NCI-H2227 treated with DMSO at 0.1 percent for 48 hours (cell line): Measurements from ENCODE around the gene ACOT6.
"Not testable (repeated sequence)": the region's sequence is repeated elsewhere in the genome, so short reads cannot be mapped to it uniquely, and the experiment has no call there.

ENCODE experiments used
- DNase-seq: peaks from one replicate; lab custom pipeline; 2025; lab: John Stamatoyannopoulos, UW

ACOT6 gene

DNA sequence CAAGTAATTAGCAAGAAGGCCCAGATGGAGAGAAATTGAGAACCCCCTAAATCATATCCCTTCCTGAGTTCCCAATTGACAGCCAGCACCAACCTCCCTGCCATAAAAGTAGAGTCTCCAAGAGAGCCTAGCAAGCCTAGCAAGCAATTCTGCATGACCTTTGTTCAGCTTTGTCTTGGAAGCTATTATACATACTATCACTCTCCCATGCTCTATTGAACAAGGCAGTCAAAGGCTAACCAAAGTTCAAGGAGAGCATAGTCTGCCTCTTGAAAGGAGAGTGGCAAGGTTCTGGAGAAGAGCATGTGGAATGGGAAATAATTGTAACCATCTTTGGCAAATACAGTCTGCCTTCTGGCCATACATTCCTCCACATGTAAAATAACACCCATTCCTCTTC lies 12.8 kb upstream of the ACOT6 start:
- no peak for DNase-seq

DNA sequence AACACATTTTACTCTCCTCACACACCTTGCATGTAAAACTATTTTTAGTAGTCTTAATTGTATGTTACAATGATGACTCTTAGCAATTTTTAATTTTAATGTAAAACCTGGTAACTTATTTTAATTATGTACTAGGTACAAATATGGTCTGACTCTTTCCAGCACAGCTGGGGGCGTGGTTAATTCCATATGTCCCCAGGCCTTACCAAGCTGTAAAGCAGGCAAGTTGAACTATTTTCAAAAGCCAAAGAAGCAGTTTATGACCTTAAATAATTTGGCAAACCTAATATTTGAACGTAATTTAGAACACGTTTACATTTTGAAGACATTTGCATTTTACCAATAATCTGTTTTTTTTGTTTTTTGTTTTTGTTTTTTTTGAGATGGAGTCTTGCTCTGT lies 9.3 kb upstream of the ACOT6 start:
- no peak for DNase-seq

DNA sequence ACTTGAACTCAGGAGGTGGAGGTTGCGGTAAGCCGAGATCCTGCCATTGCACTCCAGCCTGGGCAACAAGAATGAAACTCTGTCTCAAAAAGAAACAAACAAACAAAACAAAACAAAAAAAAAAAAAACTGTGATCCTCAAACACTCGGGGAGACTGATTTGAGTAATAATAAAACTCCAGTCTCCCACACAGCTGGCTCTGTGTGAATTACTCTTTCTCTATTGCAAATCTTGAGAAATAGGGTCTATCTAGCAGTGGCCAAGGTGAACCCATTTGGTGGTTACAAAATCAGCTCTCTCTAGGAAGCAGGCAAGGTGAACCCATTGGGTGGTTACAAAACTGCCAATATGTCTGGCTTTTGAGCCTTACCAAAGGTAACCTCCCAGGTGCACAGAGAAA lies 6.0 kb upstream of the ACOT6 start:
- no peak for DNase-seq

DNA sequence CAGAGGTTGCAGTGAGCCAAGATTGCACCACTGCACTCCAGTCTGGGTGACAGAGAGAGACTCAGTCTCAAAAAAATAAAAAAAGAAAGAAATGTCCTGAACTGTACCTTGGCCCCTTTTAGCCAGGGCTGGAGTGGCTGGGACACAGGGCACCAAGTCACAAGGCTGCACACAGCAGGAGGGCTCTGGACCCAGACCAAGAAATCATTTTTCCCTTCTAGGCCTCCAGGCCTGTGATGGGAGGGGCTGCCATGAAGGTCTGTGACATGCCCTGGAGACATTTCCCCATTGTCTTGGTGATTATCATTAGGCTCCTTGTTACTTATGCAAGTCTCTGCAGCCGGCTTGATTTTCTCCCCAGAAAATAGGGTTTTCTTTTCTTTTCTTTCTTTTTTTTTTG lies 5.1 kb upstream of the ACOT6 start:
- no peak for DNase-seq

DNA sequence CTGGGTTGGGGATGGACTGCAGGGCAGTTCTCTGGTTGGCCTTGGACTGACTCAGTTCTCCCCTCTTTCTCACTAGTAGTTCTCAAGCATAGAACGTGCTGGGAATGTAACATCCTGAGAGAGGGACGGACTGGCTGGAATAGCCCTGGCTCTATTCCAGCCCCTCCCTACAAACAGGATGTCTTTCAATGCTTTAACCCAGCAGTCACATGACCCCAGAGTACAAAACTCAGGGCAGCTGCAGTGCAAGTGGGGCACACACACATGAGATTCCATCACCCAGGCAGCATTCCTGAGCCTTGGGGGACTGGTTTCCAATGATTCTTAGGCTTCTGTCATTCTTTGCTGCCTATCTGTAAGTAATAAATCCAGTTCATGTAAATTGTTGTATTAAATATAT lies 1.6 kb upstream of the ACOT6 start:
- DNase-seq = no peak

DNA sequence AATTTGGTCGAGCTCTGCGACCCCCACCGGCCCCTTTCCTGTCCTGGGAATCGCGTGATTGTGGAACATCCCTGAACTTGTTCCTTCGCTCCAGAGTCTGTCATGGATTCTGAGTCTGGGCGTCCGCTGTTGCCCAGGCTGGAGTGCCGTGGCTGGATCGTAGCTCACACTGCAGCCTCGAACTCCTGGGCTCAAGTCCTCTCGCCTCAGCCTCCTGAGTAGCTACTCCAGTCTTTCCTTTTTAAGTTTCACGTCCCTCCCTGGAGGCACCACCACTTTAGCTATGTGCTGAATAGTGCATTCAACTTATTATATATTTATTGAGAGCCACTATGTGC lies 698 bp downstream of the ACOT6 start:
- peak; percentile 67 for DNase-seq

DNA sequence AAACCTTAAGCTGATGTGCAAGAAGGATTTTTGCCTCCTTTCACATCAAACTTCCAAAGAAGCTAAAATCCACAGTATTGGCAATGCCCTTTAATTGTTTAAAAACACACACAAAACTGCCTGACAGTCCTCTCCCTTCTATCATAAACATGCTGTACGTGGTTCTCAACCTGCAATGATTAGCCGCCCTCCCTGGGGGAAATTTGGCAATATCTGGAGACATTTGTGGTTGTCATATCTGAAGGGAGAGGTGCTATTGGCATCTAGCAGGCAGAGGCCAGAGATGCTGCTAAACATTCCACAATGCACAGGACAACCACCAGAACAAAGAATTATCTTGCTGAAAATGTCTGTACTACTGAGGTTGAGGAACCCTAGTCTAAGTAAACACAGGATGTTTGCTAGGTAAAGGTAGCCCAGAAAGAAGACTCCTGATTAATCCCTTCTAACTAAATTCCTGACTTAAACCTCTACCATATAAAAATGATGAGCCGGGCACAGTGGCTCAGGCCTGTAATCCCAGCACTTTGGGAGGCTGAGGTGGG lies 1.2 kb downstream of the ACOT6 start:
- no peak for DNase-seq

DNA sequence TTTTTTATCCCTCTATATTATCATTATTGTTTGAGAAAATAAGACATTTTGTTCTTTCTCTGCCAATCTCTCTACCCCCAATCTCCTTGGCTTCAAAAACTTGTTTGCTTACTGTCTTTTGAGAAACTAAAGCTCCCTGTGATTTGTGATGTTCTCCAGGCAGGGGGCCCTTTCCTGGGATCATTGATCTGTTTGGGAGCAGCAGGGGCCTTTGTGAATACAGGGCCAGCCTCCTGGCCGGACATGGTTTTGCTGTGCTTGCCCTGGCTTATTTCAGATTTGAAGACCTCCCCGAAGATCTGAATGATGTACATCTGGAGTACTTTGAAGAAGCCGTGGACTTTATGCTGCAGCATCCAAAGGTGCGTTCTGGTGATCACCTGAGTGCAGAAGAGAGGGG lies 4.5 kb downstream of the ACOT6 start:
- no peak for DNase-seq

DNA sequence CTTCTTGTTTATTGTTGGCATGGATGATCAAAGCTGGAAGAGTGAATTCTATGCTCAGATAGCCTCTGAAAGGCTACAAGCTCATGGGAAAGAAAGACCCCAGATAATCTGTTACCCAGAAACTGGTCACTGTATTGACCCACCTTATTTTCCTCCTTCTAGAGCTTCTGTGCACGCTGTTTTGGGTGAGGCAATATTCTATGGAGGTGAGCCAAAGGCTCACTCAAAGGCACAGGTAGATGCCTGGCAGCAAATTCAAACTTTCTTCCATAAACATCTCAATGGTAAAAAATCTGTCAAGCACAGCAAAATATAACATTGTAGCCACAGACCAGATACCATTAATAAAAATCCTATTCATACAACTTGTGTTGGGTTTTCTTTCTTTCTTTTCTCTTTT lies 7.2 kb downstream of the ACOT6 start:
- no peak for DNase-seq

DNA sequence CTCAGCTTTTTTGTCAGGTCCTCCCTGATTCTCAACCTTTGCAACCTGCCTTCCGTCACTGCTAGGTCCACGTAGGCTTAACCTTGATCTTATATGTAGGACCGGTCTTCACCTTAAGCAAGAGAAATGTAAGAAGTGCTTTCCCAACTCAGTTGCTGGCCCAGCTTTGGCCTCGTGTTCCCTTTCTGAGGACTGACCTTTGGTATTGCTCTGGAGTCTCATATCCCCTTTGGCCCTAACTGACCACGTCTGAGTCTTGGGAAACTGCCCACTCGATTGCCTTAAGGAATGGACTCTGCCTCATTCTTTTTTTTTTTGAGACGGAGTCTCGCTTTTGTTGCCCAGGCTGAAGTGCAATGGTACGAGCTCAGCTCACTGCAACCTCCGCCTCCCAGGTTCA lies 8.0 kb downstream of the ACOT6 start:
- no peak for DNase-seq

DNA sequence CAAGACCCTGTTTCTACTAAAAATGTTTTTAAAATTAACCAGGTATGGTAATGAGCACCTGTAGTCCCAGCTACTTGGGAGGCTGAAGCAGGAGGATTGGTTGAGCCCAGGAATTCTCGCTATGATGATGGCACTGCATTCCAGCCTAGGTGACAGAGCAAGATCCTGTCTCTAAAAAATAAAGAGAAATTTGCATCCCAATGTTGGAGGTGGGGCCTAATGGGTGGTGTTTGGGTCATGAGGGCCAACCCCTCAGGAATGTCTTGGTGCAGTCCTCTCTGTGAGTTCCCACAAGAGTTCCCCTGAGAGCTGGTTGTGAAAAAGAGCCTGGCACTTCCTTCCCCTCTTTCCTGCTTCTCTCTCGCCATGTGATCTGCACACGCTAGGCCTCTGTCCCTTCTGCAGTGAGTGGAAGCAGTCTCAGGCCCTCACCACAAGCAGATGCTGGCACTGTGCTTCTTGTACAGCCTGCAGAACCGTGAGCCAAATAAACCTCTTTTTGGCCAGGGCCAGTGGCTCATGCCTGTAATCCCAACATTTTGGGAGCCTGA lies 11.3 kb downstream of the ACOT6 start:
- DNase-seq = no peak

DNA sequence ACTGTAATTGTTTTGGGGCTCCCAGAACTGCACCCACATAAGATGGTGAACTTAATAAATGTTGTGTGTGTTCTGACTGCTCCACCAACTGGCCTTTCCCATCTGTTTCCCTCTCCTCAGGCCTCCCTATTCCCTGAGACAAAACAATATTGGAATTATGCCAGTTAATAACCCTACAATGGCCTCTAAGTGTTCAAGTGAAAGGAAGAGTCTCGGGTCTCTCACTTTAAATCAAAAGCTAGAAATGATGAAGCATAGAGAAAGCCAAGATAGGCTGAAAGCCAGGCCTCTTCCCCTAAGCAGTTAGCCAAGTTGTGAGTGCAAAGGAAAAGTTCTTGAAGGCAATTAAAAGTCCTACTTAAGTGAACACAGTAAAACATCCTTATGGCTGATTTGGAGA lies 13.4 kb downstream of the ACOT6 start:
- no peak for DNase-seq

DNA sequence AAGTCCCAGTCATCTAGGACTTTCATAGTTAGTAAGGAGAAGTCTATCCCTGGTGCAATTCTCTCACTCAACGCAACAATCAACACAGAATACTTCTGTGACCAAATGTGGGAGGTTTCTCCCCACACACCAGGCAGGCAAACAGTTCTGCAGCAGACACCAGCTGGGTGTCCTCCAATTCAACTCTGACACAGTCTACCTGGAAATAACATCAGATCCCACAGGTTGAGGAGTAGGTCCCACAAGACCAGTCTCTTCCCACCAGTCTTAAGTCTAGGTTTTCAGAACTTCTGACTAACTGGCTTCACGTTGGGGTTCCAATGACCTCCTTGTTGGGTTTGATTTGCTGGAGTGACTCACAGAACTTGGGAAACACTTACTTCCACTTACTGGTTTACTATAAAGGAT lies 14.8 kb downstream of the ACOT6 start:
- DNase-seq = no peak

DNA sequence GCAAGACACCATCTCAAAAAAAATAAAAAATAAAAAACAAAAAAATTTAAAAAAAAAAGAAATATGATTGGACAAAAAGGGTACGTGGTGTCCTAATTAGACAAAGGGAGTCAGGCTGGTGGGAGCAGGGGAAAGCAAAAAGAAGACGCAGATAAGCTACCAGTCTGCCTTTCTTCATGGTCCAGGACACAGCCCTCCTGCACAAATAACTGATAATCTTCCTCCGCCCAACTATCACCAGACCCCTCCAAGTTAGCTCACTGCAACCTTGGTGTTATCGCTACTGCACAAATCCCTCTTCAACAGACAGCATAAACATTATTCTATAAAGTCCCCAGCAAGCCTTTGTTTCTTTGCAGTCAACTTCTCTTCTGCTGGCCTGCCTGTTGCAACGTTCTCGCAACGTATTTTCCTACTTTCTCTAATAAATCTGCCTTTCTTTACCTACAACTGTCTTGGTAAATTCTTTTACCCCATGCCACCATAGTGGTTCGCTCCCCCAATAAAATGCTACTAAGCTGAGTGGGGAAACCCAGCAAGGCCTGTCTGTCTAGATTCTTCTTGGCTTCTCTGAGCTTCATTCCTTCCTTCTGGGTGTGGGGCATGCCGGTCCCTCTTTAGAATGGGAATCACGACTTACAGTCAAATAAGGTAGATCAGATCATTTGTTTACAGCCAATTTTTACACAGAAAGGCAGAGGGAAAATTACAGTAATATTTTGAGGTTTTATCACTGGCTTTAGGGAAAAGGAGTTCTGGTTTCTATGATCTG lies 17.9 kb downstream of the ACOT6 start:
- DNase-seq = no peak

DNA sequence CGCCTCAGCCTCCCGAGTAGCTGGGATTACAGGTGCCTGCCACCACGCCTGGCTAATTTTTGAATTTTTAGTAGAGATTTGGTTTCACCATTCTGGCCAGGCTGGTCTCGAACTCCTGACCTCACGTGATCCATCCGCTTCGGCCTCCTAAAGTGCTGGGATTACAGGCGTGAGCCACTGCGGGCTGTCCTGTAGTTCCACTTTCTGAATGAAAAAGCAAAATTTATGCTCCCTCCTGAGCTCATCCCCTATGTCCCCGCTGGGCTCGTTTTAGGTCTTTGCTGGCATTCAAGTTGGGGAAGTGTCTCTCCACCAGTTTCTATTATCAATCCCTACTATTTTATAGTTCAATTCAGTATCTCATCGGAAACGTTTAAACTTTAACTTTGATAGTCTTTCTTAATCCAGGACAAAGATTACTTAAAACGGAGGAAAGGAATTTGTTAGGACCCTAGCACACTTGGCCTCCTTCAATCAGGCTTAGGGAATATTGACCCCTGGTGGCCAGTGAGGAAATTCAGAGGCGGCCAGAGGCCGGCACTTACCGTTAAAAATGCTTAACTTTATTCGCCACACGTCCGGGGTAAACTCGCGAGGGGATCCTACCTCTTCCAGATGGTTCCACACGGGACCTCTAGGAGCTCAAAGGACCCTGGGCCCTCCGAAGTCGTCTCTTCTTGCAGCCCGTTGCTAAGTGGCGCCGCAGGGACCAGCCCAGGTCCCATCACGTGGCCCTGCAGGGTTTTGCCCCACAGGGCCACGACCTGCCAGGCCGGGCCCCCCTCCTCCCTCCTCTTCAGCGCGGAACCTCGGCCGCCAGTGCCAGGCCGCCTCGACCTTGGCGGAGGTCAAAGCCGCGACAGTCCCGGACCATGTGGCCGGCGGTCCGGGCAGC lies 21.0 kb downstream of the ACOT6 start:
- DNase-seq = peak; percentile 37

DNA sequence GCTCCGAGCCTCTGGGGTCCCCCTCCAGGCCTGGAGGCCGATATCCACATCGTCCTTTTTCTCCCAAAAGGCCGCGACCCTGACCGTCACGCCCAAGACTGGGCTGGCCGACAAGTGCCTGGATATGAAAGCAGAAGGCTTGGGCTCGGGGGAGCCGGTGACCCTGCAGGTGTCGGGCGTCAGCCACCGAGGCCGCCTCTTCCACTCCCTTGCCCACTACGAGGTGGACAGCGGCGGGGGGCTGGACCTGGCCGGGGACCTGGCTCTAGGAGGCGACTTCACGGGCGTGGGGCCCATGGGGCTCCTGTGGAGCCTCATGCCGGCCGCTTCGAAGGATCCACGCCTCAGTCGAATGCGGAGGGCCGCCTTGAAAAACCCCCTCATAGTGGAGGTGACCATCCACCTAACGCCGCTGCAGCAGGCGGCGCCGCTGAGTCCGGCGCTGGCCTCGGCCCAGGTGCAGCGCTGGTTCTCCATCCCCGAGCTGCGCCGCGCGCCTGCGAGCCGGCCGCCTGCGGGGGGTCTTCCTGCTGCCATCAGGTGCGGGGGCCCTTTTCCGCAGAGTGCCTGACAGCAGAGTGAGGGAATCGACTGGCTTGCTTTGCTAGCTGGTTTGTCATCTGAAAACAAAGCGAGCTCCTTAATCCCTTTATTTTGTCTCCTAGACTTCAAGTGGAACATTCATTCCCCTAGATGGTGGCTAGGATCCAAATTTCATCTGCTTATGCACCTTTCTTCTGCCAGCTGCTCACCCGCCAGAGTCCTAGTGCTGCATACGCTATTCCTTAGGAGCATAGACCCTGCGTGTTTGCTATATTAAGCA lies 21.9 kb downstream of the ACOT6 start:
- DNase-seq = peak; percentile 16

DNA sequence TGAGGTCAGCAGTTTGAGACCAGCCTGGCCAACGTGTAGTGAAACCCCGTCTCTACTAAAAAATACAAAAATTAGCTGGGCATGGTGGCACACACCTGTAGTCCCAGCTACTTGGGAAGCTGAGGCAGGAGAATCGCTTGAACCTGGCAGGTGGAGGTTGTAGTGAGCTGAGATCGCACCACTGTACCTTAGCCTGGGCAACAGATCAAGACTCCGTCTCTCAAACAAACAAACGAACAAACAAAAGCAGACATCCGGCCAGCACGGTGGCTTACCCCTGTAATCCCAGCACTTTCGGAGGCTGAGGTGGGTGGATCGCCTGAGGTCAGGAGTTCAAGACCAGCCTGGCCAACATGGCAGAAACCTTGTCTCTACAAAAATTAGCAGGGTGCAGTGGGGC lies 24.0 kb downstream of the ACOT6 start:
- not testable (repeated sequence) for DNase-seq

DNA sequence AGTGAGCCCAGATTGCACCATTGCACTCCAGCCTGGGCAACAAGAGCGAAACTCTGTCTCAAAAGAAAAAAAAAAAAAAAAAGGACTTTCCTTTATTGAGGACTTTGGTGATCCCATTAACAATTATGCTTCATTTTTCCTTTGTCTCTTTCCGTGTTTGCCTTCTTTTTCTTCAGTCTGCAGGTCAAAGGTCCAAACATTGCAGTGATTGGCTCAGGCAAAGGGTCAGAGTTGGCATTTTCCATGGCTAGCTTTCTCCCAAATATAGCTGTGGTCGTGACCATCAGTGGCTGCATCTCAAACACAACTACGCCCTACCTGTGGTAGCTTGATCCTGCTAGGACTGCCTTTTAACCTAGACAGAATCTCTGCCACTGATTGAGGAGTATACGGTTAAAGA lies 25.5 kb downstream of the ACOT6 start:
- no peak for DNase-seq

DNA sequence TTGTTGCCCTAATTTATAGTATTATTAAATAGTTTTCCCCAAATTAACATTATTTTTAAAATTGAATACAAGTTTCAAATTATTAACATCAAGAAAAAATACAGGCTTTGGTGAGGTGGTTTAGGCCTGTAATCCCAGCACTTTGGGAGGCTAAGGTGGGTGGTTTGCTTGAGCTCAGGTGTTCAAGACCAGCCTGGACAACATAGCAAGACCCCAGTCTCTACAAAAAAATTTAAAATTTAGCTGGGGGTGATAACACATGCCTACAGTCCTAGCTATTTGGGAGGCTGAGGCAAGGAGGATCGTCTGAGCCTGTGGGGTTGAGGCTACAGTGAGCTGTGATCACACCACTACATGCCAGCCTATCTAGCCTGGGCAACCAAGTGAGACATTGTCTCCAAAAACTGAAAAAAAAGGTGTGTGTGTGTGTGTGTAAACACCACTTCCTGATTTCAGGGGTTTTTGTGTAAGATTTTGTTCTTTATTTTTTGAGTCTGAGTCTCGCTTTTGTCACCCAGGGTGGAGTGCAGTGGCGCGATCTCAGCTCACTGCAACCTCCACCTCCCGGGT lies 28.6 kb downstream of the ACOT6 start:
- no peak for DNase-seq

DNA sequence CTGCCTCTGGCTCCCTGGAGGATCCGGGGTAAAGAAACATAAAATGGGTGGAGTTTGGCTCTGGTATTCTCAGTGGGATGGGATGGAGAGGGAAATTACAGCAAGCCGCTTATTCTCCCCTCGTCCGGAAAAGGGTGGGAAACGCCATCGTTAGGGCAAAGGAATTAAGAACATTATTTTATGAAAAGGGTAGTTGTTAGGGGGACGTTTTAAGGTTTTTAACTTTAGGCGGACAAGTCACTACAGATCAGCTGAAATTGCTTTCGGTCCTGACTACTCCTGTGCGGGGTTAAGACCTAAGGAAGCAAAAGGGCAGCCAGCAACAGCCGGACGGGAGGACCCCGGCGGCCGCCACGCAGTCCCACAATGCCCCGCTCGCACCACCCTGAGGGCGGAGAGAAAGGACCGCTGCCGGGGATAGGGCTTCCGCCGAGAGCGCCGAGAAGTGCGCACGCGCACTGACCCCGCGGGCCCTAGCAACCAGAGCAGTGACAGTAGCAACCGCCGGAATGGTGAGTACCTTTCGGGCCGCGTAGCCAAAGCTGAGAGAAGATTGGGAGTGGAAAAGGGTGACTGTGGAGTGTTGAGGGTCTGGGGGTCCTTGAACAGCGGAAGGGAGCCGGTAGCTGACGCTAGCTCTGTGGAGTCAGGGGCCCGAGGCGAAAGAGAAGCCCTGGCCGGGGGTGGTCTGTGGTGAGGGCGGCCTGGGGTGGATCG lies 32.4 kb downstream of the ACOT6 start, which contains the start of gene DNAL1:
Gene DNAL1 (plus strand): TSS at position 456 of the 717 bp plus-strand sequence. CDS start 54 bp downstream, at position 510.
- peak; percentile 97 for DNase-seq

DNA sequence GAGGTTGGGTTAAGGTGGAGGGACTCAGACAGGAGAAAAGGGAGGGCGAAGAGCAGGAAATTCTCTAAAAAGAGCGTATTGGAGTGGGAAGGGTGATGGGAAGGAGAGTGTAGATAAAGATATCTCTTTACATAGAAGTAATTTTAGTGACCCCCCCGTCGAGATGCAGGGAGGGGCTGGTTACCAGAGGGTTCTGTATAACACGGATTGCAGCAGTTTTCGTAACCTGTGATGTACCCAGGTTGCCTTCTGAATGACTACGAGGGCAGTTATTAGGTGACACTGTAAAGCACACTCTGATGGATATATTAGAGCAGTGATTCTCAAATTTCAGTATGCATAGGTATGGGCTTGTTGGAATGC lies 32.9 kb downstream of the ACOT6 start:
- no peak for DNase-seq
